ENCODE results near the gene ARHGEF19.

DNA sequence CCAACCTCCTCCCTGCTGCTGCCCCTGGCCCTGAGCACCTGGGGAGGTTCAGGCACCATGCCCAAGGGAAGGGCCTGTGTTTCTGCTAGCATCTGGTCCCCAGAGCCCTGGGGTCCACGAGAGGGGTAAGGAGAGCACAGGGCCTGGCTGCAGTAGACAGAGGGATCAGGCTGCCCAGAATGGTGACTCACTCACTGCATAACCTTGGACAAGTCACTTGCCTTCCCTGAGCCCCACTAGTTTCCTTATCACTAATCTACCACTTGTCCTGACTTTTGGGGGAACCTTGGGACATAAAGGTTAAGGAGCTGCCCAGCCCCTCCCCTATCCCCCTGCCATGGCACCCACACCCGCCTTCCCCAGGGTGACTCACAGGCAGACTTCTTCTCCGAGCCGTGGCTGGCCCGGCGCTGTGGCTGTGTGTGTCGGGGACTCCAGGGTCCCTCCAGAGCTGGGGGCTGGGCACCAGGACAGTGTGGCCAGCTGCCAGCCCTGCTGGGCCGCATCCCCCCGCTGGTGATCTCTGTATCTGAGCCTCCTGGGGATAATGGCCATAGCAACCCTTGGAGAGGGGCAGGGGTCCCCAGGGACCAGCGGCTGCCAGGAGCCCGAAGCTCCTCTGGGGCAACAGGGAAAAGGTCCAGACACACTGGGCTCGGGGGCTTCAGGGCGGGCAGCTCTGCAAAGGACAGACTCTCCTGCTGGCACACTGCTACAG, 4.0 kb downstream of the ARHGEF19 start:
- TF ChIP-seq ISL1 (CRISPR knock-in tag; IDR thresholded peaks at IDR 0.05) (no peak), ZNF565 (CRISPR knock-in tag; conservative IDR thresholded peaks at IDR 0.05; ENCODE audit: low read depth) (no peak), RARB (CRISPR knock-in tag; IDR thresholded peaks at IDR 0.05) (no peak), GLIS3 (CRISPR knock-in tag; IDR thresholded peaks at IDR 0.05) (no peak), CSDC2 (CRISPR knock-in tag; IDR thresholded peaks at IDR 0.05) (no peak), TOX (CRISPR knock-in tag; IDR thresholded peaks at IDR 0.05; ENCODE audit: borderline replicate concordance) (no peak), SNAI2 (CRISPR knock-in tag; IDR thresholded peaks at IDR 0.05) (no peak), ARNTL (CRISPR knock-in tag; IDR thresholded peaks at IDR 0.05; ENCODE audit: borderline replicate concordance, low read depth) (no peak), ZFP3 (CRISPR knock-in tag; IDR thresholded peaks at IDR 0.05) (no peak), OSR1 (CRISPR knock-in tag; IDR thresholded peaks at IDR 0.05) (no peak)
- TF ChIP-seq, protein P1, sequence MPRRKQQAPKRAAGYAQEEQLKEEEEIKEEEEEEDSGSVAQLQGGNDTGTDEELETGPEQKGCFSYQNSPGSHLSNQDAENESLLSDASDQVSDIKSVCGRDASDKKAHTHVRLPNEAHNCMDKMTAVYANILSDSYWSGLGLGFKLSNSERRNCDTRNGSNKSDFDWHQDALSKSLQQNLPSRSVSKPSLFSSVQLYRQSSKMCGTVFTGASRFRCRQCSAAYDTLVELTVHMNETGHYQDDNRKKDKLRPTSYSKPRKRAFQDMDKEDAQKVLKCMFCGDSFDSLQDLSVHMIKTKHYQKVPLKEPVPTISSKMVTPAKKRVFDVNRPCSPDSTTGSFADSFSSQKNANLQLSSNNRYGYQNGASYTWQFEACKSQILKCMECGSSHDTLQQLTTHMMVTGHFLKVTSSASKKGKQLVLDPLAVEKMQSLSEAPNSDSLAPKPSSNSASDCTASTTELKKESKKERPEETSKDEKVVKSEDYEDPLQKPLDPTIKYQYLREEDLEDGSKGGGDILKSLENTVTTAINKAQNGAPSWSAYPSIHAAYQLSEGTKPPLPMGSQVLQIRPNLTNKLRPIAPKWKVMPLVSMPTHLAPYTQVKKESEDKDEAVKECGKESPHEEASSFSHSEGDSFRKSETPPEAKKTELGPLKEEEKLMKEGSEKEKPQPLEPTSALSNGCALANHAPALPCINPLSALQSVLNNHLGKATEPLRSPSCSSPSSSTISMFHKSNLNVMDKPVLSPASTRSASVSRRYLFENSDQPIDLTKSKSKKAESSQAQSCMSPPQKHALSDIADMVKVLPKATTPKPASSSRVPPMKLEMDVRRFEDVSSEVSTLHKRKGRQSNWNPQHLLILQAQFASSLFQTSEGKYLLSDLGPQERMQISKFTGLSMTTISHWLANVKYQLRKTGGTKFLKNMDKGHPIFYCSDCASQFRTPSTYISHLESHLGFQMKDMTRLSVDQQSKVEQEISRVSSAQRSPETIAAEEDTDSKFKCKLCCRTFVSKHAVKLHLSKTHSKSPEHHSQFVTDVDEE (CRISPR knock-in tag; IDR thresholded peaks at IDR 0.05) = no peak
- TF ChIP-seq, protein P2, sequence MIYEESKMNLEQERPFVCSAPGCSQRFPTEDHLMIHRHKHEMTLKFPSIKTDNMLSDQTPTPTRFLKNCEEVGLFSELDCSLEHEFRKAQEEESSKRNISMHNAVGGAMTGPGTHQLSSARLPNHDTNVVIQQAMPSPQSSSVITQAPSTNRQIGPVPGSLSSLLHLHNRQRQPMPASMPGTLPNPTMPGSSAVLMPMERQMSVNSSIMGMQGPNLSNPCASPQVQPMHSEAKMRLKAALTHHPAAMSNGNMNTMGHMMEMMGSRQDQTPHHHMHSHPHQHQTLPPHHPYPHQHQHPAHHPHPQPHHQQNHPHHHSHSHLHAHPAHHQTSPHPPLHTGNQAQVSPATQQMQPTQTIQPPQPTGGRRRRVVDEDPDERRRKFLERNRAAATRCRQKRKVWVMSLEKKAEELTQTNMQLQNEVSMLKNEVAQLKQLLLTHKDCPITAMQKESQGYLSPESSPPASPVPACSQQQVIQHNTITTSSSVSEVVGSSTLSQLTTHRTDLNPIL (CRISPR knock-in tag; IDR thresholded peaks at IDR 0.05; ENCODE audit: low read depth) = no peak
- TF ChIP-seq, protein P3, sequence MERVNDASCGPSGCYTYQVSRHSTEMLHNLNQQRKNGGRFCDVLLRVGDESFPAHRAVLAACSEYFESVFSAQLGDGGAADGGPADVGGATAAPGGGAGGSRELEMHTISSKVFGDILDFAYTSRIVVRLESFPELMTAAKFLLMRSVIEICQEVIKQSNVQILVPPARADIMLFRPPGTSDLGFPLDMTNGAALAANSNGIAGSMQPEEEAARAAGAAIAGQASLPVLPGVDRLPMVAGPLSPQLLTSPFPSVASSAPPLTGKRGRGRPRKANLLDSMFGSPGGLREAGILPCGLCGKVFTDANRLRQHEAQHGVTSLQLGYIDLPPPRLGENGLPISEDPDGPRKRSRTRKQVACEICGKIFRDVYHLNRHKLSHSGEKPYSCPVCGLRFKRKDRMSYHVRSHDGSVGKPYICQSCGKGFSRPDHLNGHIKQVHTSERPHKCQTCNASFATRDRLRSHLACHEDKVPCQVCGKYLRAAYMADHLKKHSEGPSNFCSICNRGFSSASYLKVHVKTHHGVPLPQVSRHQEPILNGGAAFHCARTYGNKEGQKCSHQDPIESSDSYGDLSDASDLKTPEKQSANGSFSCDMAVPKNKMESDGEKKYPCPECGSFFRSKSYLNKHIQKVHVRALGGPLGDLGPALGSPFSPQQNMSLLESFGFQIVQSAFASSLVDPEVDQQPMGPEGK (CRISPR knock-in tag; IDR thresholded peaks at IDR 0.05; ENCODE audit: borderline replicate concordance) = no peak
- TF ChIP-seq, protein P4, sequence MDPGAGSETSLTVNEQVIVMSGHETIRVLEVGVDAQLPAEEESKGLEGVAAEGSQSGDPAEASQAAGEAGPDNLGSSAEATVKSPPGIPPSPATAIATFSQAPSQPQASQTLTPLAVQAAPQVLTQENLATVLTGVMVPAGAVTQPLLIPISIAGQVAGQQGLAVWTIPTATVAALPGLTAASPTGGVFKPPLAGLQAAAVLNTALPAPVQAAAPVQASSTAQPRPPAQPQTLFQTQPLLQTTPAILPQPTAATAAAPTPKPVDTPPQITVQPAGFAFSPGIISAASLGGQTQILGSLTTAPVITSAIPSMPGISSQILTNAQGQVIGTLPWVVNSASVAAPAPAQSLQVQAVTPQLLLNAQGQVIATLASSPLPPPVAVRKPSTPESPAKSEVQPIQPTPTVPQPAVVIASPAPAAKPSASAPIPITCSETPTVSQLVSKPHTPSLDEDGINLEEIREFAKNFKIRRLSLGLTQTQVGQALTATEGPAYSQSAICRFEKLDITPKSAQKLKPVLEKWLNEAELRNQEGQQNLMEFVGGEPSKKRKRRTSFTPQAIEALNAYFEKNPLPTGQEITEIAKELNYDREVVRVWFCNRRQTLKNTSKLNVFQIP (CRISPR knock-in tag; IDR thresholded peaks at IDR 0.05; ENCODE audit: borderline replicate concordance, low read depth) = no peak
